Large intestine (tissue), 3 donors: ENCODE measurements around the gene SMOC2. TPM values are rescaled to one million over a fixed set of nuclear protein-coding genes. Genes with fewer than 3 reads are reported as not detected.

Experiments used
- DNase-seq, 2 donors: peaks; one replicate each; pipeline versions ENCODE4 v3.0.0 to v3.0.0-alpha.2; 2013
- H3K27ac ChIP-seq: one replicate; pipeline ENCODE4 v1.5.1; 2013; ENCODE audit warnings: low read length
- H3K27me3 ChIP-seq: 2 replicates; pipeline ENCODE4 v1.6.1; 2013; ENCODE audit warnings: low read length; ENCODE audit not compliant: control insufficient read depth, insufficient read depth
- H3K36me3 ChIP-seq: 2 replicates; pipeline ENCODE4 v1.6.1; 2013; ENCODE audit warnings: low read length; ENCODE audit not compliant: control insufficient read depth, insufficient read depth
- H3K4me1 ChIP-seq: one replicate; pipeline ENCODE4 v1.6.1; 2013; ENCODE audit warnings: low read length; ENCODE audit not compliant: control insufficient read depth, insufficient read depth
- H3K4me3 ChIP-seq: one replicate; pipeline ENCODE4 v1.5.1; 2013; ENCODE audit warnings: low read length
- H3K9me3 ChIP-seq: one replicate; pipeline ENCODE4 v1.6.1; 2013; ENCODE audit warnings: mild to moderate bottlenecking, low read depth, low read length, moderate library complexity; ENCODE audit not compliant: control insufficient read depth
- WGBS: methylation state at CpG from one replicate; pipeline ENCODE4 v1.1.5; 2013; ENCODE audit warnings: low lambda C conversion rate; ENCODE audit not compliant: insufficient coverage; 5-methylcytosine and 5-hydroxymethylcytosine counted together
- polyA plus RNA-seq: library from polyadenylated mRNA; unstranded; fragments of 120-200 nt; gene quantifications from one replicate; pipeline ENCODE4 v1.2.1, GENCODE V29; 2013

Gene SMOC2
- polyA plus RNA-seq, 1 donor: 15.9 TPM

DNA sequence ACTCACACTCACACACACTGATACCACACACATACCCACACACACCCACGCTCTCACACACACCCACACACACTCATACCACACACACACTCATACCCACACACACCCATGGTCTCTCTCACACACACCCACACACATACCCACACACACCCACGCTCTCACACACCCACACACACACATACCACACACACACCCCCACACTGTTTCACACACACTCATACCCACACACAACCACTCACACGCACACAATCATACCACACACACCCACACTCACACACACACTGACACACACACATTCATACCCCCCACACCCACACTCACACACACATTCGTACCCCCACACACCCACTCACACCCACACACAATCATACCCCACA is 158.1 kb downstream of the SMOC2 start:
- Histone ChIP-seq H3K27me3 (peaks cover 34% of the 10 kb centered on the region), H3K4me3 (no peak overlapping the region), H3K4me1 (no peaks in the 10 kb centered on the region), H3K27ac (no peak overlapping the region), H3K36me3 (no peaks in the 10 kb centered on the region), H3K9me3 (peaks cover 3% of the 10 kb centered on the region)
- no peak for DNase-seq
- no CpG with 5 or more reads among the region's 4 CpGs for WGBS

DNA sequence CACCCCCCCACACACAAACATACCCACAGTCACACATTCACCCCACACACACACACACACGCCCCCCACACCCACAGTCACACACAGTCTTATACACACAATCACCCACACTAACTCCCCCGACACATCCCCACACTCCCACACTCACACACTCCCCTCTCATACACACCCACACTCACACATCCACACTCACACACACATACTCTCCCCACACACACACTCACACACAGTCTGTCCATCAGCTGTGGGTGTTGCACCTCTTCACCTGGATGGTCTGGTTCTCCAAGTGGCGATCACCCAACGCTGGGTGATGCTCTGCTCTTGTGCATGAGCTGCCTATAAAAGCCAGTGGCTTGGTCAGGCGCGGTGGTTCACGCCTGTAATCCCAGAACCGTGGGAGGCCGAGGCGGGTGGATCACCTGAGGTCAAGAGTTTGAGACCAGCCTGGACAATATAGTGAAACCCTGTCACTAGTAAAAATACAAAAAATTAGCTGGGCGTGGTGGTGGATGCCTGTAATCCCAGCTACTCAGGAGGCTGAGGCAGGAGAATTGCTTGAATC is 158.9 kb downstream of the SMOC2 start:
- H3K27me3 ChIP-seq: peaks cover 39% of the 10 kb centered on the region
- WGBS: no CpG with 5 or more reads among the region's 11 CpGs
- no peak overlapping the region for H3K4me3 ChIP-seq
- H3K4me1 ChIP-seq: no peaks in the 10 kb centered on the region
- H3K9me3 ChIP-seq: peaks cover 3% of the 10 kb centered on the region
- no peak overlapping the region for H3K27ac ChIP-seq
- H3K36me3 ChIP-seq: no peaks in the 10 kb centered on the region
- no peak for DNase-seq

DNA sequence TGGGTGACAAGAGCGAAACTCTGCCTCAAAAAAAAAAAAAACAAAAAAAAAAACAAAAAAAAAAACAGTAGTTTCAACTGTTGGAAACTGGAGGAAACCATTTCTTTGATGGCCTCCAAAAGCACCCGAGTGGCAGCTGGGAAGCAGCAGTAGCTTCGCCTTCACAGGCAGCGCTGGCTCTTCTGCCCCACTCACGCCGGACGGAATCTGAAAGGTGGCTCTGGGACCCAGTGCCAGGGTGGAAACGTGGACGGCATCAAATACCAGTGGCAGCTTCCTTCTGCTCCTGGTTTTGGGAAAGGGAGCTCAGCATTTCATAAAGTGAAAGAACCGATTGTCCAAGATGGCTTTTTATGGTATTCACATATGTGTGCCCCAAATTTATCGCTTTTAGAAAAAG is 159.4 kb downstream of the SMOC2 start:
- DNase-seq: no peak
- WGBS: no CpG with 5 or more reads among the region's 11 CpGs
- peaks cover 39% of the 10 kb centered on the region for H3K27me3 ChIP-seq
- no peaks in the 10 kb centered on the region for H3K36me3 ChIP-seq
- H3K4me1 ChIP-seq: no peaks in the 10 kb centered on the region
- H3K27ac ChIP-seq: no peak overlapping the region
- no peak overlapping the region for H3K4me3 ChIP-seq
- H3K9me3 ChIP-seq: peaks cover 3% of the 10 kb centered on the region

DNA sequence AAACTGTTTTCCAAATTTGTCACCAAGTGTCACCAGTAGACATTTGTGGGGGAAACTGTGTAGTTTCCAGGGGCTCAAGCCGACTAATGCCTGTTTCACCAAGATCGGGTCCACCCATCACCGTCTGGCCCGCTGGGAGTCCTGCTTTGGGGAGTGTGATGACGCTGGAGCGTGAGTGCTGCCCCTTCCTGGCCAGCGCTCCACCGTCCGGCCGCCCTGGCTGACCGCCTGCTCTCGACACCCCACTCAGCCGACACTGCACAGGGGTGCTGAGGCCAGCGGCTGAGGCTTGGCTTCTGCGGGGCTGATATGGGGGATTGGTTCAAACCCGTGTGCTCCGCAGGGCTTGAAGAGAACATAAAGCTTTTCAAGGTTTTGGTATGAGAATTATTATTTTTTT is 160.1 kb downstream of the SMOC2 start:
- H3K4me1 ChIP-seq: no peaks in the 10 kb centered on the region
- no CpG with 5 or more reads among the region's 17 CpGs for WGBS
- peaks cover 38% of the 10 kb centered on the region for H3K27me3 ChIP-seq

DNA sequence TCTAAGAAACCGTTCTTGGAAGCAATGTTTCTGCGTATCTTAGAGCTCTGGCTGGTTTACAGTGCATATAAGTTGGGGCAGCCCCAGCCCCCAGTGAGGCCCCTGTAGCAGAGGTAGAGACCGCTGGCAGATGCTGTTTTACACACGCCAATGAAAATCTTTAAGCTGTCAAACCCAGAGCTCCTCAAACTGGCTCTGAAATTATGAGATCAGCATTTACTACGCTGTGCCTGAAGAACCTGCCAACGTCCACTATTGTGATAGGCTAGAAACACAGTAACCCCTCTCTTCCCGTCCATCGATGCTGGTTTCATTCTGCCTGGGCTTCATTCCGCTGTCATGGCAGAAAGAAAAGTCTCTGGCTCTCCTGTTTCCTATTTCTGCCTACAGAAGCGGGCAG is 160.6 kb downstream of the SMOC2 start:
- H3K9me3 ChIP-seq: peaks cover 3% of the 10 kb centered on the region
- 100% methylated on average over 1 of the region's 10 CpGs for WGBS
- no peaks in the 10 kb centered on the region for H3K4me1 ChIP-seq
- no peak for DNase-seq
- H3K4me3 ChIP-seq: no peak overlapping the region
- peaks cover 36% of the 10 kb centered on the region for H3K27me3 ChIP-seq
- no peaks in the 10 kb centered on the region for H3K36me3 ChIP-seq
- no peak overlapping the region for H3K27ac ChIP-seq

More for the DNA sequence above, 160.1 kb downstream of the SMOC2 start:
- Histone ChIP-seq H3K27ac (no peak overlapping the region), H3K4me3 (no peak overlapping the region), H3K9me3 (peaks cover 3% of the 10 kb centered on the region), H3K36me3 (no peaks in the 10 kb centered on the region)
- no peak for DNase-seq

DNA sequence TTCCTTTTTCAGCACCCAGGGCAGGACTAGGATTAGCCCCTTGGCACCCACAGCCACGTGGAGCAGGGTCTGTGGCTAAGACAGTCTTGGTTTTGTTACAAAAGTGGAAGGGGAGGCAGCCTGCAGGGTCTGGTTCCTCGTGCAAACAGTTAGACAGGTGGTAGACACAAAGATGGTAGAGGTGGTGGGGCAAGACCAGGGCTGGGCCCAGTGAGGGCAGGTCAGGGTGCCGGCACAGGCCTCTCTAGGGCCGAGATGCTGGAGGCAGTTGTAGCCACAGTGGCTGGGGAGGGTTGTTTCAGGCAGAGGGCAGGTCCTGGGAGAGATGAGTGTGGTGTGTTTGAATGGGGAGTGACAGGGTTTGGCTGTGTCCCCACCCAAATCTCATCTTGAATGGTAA is 161.6 kb downstream of the SMOC2 start:
- H3K36me3 ChIP-seq: no peaks in the 10 kb centered on the region
- peaks cover 38% of the 10 kb centered on the region for H3K27me3 ChIP-seq
- DNase-seq: no peak
- H3K4me1 ChIP-seq: no peaks in the 10 kb centered on the region
- no peak overlapping the region for H3K27ac ChIP-seq
- WGBS: no CpG with 5 or more reads among the region's 4 CpGs
- no peak overlapping the region for H3K4me3 ChIP-seq
- H3K9me3 ChIP-seq: peaks cover 3% of the 10 kb centered on the region

DNA sequence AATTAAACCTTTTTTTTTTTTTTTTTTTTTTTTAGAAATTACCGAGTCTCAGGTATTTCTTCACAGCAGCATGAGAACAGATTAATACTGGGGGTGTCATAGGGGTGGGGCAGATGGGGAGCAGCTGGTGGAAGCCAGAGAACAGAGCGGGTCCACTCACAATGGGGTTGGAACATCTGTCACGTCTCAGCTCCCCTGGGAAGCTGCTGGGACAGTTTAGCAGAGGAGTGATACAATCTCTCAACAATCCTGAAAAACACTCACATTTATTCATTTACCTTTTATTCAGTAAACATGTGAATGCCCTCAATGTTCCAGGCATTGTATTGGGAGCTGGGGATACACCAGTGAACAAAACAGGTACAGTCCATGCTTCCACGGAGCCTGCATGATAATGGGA is 162.2 kb downstream of the SMOC2 start:
- H3K27me3 ChIP-seq: peaks cover 39% of the 10 kb centered on the region
- no peak for DNase-seq
- H3K9me3 ChIP-seq: peaks cover 3% of the 10 kb centered on the region
- H3K4me3 ChIP-seq: no peak overlapping the region
- H3K4me1 ChIP-seq: no peaks in the 10 kb centered on the region
- H3K36me3 ChIP-seq: no peaks in the 10 kb centered on the region
- H3K27ac ChIP-seq: no peak overlapping the region
- WGBS: no CpG with 5 or more reads among the region's 4 CpGs

DNA sequence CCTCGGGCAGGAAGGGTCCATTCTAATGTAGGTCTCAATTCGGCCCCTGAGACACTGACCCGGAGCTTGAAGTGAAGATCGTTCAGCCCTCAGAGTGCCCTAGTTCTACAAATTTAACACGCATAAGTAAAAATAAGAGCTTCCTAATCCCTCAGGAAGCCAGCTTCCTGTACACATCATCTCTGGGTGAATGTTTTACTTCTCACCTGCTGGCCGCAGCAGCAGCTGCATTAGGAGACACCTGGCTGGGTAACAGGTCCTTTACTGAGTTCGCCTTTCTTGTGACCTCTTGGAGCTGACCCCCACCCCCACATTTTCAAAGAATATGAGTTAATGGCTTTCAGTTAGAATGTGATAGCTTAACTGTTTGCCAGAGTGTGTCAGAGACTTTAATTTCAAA is 165.0 kb downstream of the SMOC2 start:
- Histone ChIP-seq H3K9me3 (peaks cover 3% of the 10 kb centered on the region), H3K27ac (no peak overlapping the region), H3K36me3 (no peaks in the 10 kb centered on the region), H3K4me1 (no peaks in the 10 kb centered on the region), H3K27me3 (peaks cover 32% of the 10 kb centered on the region), H3K4me3 (no peak overlapping the region)
- peak in 1 of 2 donors; percentile 48 for DNase-seq
- WGBS: no CpG with 5 or more reads among the region's 7 CpGs

DNA sequence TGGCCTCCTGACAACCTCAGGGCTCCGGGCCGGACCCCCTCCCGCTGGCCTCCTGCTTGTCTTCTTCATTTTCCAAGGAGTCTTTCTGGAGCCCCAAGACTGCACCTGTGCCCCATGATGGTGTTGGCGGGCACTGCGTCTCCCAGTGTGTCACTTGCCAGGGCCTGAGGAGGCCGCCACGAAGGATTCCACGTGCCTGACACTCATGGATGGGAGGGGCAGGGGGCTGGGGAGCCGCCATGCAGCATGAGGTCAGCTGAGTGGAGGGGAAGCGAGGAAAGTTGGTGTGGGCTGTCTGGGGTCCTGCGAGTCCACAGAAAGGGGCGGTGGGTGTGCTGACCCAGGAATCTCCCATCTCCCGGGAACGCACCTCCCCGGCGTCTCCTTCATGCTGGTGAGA is 165.7 kb downstream of the SMOC2 start:
- Histone ChIP-seq H3K27me3 (peaks cover 26% of the 10 kb centered on the region), H3K36me3 (no peaks in the 10 kb centered on the region), H3K4me3 (no peak overlapping the region), H3K4me1 (no peaks in the 10 kb centered on the region), H3K27ac (no peak overlapping the region), H3K9me3 (no peaks in the 10 kb centered on the region)
- WGBS: no CpG with 5 or more reads among the region's 16 CpGs
- no peak for DNase-seq

DNA sequence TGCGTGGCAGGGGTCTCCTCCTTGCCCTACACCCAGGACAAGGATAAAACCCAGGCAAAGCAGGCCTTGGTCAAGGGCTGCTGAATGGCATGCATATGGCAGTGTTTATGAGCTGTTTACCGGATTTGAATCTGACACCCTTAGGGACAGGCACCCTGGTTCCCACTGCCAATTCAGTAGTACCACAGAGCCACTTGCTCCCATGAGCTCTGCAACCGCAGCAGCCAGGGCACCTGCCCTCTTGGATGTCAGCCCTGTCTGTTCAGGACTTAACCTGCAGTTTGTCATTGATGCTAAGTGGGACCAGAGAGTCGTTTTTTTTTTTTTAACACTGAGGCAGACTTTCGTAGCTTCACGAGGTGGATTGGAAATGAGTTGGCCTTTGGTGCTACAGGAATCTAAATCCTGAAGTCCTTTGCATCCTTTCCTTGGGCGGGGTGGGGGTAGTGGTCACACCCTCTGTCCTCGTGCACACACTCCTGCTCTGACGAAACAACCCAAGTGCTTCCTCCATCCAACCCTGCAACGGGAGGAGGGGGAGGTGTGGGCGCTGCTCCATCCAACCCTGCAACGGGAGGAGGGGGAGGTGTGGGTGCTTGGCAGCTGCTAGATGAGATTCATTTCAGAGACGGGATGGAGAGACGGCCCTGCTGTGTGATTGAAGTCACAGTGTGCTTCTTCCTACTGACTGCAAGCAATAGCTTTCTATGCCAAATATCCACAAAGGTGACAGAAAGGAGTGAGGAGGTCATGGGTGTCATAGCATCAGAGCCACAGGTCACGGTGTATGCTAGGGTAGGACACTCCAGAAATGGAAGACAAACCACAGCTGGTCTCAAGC is 166.5 kb downstream of the SMOC2 start:
- Histone ChIP-seq H3K9me3 (no peaks in the 10 kb centered on the region), H3K4me1 (no peaks in the 10 kb centered on the region), H3K4me3 (no peak overlapping the region), H3K27me3 (peaks cover 24% of the 10 kb centered on the region), H3K27ac (no peak overlapping the region), H3K36me3 (no peaks in the 10 kb centered on the region)
- DNase-seq: no peak
- no CpG with 5 or more reads among the region's 15 CpGs for whole genome bisulfite sequencing

DNA sequence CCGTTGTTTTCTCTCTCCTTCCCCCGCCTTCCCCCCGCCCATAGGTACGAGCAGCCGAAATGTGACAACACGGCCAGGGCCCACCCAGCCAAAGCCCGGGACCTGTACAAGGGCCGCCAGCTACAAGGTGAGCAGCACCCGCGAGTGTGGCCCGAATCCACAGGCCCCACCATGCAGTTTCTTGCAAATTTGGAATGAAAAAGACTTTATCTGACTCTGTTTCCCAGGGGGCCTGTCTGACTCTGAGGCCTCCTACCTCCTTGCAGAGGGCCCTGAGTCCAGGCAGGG is 167.1 kb downstream of the SMOC2 start:
- Histone ChIP-seq H3K36me3 (no peaks in the 10 kb centered on the region), H3K4me3 (no peak overlapping the region), H3K9me3 (peaks cover 1% of the 10 kb centered on the region), H3K27me3 (peaks cover 21% of the 10 kb centered on the region), H3K27ac (no peak overlapping the region), H3K4me1 (no peaks in the 10 kb centered on the region)
- no peak for DNase-seq
- no CpG with 5 or more reads among the region's 11 CpGs for WGBS
